WERI-Rb-1 (cell line): ENCODE results near the gene NEB.
"Not testable (repeated sequence)": the region's sequence is repeated elsewhere in the genome, so short reads cannot be mapped to it uniquely, and the experiment has no call there.

ENCODE experiments used
- DNase-seq: peaks from one replicate; pipeline ENCODE4 v3.0.0-alpha.2; 2020
- H3K27ac ChIP-seq: fragments of 250-450 bp; sonication (Bioruptor Pico); 2 replicates; pipeline ENCODE4 v1.5.1; 2020; ENCODE audit warnings: mild to moderate bottlenecking, moderate library complexity
- H3K27me3 ChIP-seq: fragments of 250-450 bp; sonication (Bioruptor Pico); 2 replicates; pipeline ENCODE4 v1.5.1; 2021; ENCODE audit warnings: mild to moderate bottlenecking, low read depth, moderate library complexity; ENCODE audit not compliant: insufficient read depth, severe bottlenecking
- H3K36me3 ChIP-seq: fragments of 250-450 bp; sonication (Bioruptor Pico); 2 replicates; pipeline ENCODE4 v1.5.1; 2020; ENCODE audit warnings: mild to moderate bottlenecking, moderate library complexity
- H3K4me3 ChIP-seq: 2 replicates; pipeline ENCODE4 v1.5.1; 2011; ENCODE audit warnings: low read depth, mild to moderate bottlenecking, control low read depth, low read length
- H3K9me3 ChIP-seq: fragments of 250-450 bp; sonication (Bioruptor Pico); 2 replicates; pipeline ENCODE4 v1.5.1; 2021; ENCODE audit warnings: mild to moderate bottlenecking, moderate library complexity; ENCODE audit not compliant: severe bottlenecking
- CTCF ChIP-seq: IDR thresholded peaks from 2 replicates; pipeline ENCODE4 v1.5.1; 2011; ENCODE audit warnings: low read depth, mild to moderate bottlenecking, control low read depth, inconsistent platforms, low read length

The NEB gene

GRCh38 chr2:151568501-151568900 is 165.8 kb downstream of the NEB start:
- Histone ChIP-seq H3K4me3 (no peak overlapping the region), H3K9me3 (no peaks in the 10 kb centered on the region), H3K36me3 (no peaks in the 10 kb centered on the region), H3K27ac (no peak overlapping the region), H3K27me3 (no peaks in the 10 kb centered on the region)
- TF ChIP-seq CTCF: no peak
- DNase-seq: no peak

GRCh38 chr2:151567006-151567405 is 167.3 kb downstream of the NEB start:
- no peak overlapping the region for H3K4me3 ChIP-seq
- no peak overlapping the region for H3K27ac ChIP-seq
- no peaks in the 10 kb centered on the region for H3K9me3 ChIP-seq
- no peak for TF ChIP-seq CTCF
- H3K36me3 ChIP-seq: no peaks in the 10 kb centered on the region
- no peak for DNase-seq
- no peaks in the 10 kb centered on the region for H3K27me3 ChIP-seq

- Histone ChIP-seq H3K4me3 (no peak overlapping the region), H3K27me3 (no peaks in the 10 kb centered on the region), H3K36me3 (no peaks in the 10 kb centered on the region), H3K9me3 (no peaks in the 10 kb centered on the region), H3K27ac (no peak overlapping the region)
- DNase-seq: no peak
- TF ChIP-seq CTCF: no peak
Observed at GRCh38 chr2:151562398-151562797, 171.9 kb downstream of the NEB start.

- TF ChIP-seq CTCF: no peak
- Histone ChIP-seq H3K27me3 (no peaks in the 10 kb centered on the region), H3K27ac (no peak overlapping the region), H3K36me3 (no peaks in the 10 kb centered on the region), H3K4me3 (no peak overlapping the region), H3K9me3 (no peaks in the 10 kb centered on the region)
- DNase-seq: no peak
Observed at GRCh38 chr2:151560289-151560688, 174.0 kb downstream of the NEB start.

- DNase-seq, H3K36me3 ChIP-seq, H3K27ac ChIP-seq, H3K9me3 ChIP-seq, H3K27me3 ChIP-seq, H3K4me3 ChIP-seq: not testable (repeated sequence)
Observed at GRCh38 chr2:151559431-151559830, 174.8 kb downstream of the NEB start.

GRCh38 chr2:151557883-151558282 is 176.4 kb downstream of the NEB start:
- H3K9me3 ChIP-seq, H3K36me3 ChIP-seq, H3K4me3 ChIP-seq, DNase-seq, H3K27me3 ChIP-seq, H3K27ac ChIP-seq: not testable (repeated sequence)

- Histone ChIP-seq H3K4me3 (no peak overlapping the region), H3K36me3 (no peaks in the 10 kb centered on the region), H3K27me3 (no peaks in the 10 kb centered on the region), H3K27ac (no peak overlapping the region), H3K9me3 (no peaks in the 10 kb centered on the region)
- no peak for TF ChIP-seq CTCF
- DNase-seq: no peak
Observed at GRCh38 chr2:151556121-151556520, 178.2 kb downstream of the NEB start.
